Measurements from ENCODE around the gene PACSIN2. TPM values are rescaled to one million over a fixed set of nuclear protein-coding genes. Genes with fewer than 3 reads are reported as not detected.

PACSIN2 gene
- total RNA-seq, 2 donors from 2014 or later: 78.0 to 87.1 TPM

- Histone ChIP-seq H3K36me3 (no peaks in the 10 kb centered on the region), H3K9me3 (no peaks in the 10 kb centered on the region), H3K4me1 (replicated peaks) (peaks cover 14% of the 10 kb centered on the region), H3K4me3 (no peak overlapping the region), H3K27me3 (replicated peaks; ENCODE audit: insufficient read depth) (no peaks in the 10 kb centered on the region), H3K27ac (no peak overlapping the region)
- WGBS: 81% methylated on average over 5 of the region's 5 CpGs
- TF ChIP-seq POLR2AphosphoS5 (IDR thresholded peaks at IDR 0.05): no peak
- no peak for DNase-seq (ENCODE audit: low spot score)
- intact Hi-C loops (cut with DNase I): no loop called here
Measured at GRCh38 chr22:42950281-42950680, 64.7 kb downstream of the PACSIN2 start.

DNA sequence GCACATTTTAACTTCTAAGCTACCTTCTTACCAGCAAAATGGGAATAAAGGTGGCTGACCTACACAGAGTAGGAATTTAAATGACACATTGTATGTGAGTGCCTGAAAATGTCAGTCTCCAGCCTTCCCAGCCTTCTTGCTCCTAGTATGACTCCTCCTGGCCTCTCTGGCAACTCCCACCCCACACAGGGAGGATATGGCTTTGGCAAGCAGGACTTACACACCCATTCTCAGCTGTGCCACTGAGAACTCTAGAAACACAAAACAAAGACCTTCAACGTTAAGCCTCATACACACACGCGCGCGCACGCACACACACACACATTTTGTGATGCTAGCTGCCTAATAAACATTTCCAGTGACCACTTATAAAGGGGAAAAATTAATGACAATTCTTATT lies 65.8 kb downstream of the PACSIN2 start:
- DNase-seq (ENCODE audit: low spot score): no peak
- Histone ChIP-seq H3K4me1 (replicated peaks) (peaks cover 16% of the 10 kb centered on the region), H3K9me3 (no peaks in the 10 kb centered on the region), H3K27me3 (replicated peaks; ENCODE audit: insufficient read depth) (no peaks in the 10 kb centered on the region), H3K27ac (peak overlapping the region; percentile 30 to 37), H3K4me3 (no peak overlapping the region), H3K36me3 (no peaks in the 10 kb centered on the region)
- intact Hi-C loops (cut with DNase I): no loop called here
- TF ChIP-seq, protein P1, sequence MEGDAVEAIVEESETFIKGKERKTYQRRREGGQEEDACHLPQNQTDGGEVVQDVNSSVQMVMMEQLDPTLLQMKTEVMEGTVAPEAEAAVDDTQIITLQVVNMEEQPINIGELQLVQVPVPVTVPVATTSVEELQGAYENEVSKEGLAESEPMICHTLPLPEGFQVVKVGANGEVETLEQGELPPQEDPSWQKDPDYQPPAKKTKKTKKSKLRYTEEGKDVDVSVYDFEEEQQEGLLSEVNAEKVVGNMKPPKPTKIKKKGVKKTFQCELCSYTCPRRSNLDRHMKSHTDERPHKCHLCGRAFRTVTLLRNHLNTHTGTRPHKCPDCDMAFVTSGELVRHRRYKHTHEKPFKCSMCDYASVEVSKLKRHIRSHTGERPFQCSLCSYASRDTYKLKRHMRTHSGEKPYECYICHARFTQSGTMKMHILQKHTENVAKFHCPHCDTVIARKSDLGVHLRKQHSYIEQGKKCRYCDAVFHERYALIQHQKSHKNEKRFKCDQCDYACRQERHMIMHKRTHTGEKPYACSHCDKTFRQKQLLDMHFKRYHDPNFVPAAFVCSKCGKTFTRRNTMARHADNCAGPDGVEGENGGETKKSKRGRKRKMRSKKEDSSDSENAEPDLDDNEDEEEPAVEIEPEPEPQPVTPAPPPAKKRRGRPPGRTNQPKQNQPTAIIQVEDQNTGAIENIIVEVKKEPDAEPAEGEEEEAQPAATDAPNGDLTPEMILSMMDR (IDR thresholded peaks at IDR 0.05): no peak
- no peak for TF ChIP-seq POLR2A (IDR thresholded peaks at IDR 0.05)
- no peak for TF ChIP-seq POLR2AphosphoS5 (IDR thresholded peaks at IDR 0.05)
- WGBS: 79% methylated on average over 6 of the region's 6 CpGs

- DNase-seq (ENCODE audit: low spot score): no peak
- 75% methylated on average over 2 of the region's 2 CpGs for WGBS
- Histone ChIP-seq H3K27ac (peak overlapping the region in 1 of 2 donors; percentile 93), H3K4me1 (replicated peaks) (peaks cover 16% of the 10 kb centered on the region), H3K36me3 (no peaks in the 10 kb centered on the region), H3K27me3 (replicated peaks; ENCODE audit: insufficient read depth) (no peaks in the 10 kb centered on the region), H3K4me3 (no peak overlapping the region), H3K9me3 (no peaks in the 10 kb centered on the region)
- TF ChIP-seq, protein P1 (IDR thresholded peaks at IDR 0.05): no peak
- TF ChIP-seq POLR2AphosphoS5 (IDR thresholded peaks at IDR 0.05) (no peak), POLR2A (IDR thresholded peaks at IDR 0.05) (no peak)
- intact Hi-C loops (cut with DNase I): no loop called here
Measured at GRCh38 chr22:42948294-42948693, 66.7 kb downstream of the PACSIN2 start.

- TF ChIP-seq POLR2A (IDR thresholded peaks at IDR 0.05) (no peak), POLR2AphosphoS5 (IDR thresholded peaks at IDR 0.05) (no peak)
- TF ChIP-seq, protein P1 (IDR thresholded peaks at IDR 0.05): no peak
- Histone ChIP-seq H3K4me3 (no peak overlapping the region), H3K27ac (peak overlapping the region; percentile 71 to 93), H3K4me1 (replicated peaks) (peaks cover 20% of the 10 kb centered on the region), H3K27me3 (replicated peaks; ENCODE audit: insufficient read depth) (no peaks in the 10 kb centered on the region), H3K9me3 (no peaks in the 10 kb centered on the region), H3K36me3 (no peaks in the 10 kb centered on the region)
- 49% methylated on average over 12 of the region's 13 CpGs for WGBS
- intact Hi-C loops (cut with DNase I): no loop called here
- no peak for DNase-seq (ENCODE audit: low spot score)
Measured at GRCh38 chr22:42947211-42947990, 67.5 kb downstream of the PACSIN2 start.

DNA sequence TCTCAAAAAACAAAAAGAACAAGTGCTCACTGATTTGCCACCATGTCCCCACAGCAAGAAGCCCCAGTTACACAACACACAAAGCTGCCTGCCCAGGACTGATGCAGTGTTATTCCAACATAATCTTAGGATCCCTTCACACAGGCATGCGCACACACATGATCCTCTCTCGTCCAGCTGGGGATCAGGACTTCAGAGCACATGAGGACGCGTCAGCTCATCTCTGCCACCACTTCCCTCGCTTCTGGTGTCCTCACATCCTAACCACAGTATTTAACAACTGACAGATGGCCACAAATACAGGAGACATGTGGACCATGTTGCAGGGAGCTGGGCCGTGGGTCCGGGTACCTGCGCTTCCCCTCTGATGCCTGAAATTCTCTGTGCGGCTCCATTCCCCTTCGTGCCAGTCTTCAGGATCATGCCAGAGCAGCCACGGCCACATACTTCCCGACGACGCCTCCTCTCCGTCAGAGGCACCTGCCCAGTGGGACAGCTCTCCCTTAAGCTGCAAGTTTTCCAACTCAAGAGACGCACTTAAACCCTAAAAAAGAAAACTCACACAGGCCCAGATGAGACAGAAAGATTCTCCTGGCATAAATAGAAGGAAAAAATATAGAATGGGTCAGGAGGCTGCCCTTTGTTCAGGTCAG lies 68.3 kb downstream of the PACSIN2 start:
- Histone ChIP-seq H3K36me3 (no peaks in the 10 kb centered on the region), H3K27me3 (replicated peaks; ENCODE audit: insufficient read depth) (no peaks in the 10 kb centered on the region), H3K4me3 (no peak overlapping the region), H3K9me3 (no peaks in the 10 kb centered on the region), H3K27ac (peak overlapping the region; percentile 71 to 93), H3K4me1 (replicated peaks) (peaks cover 20% of the 10 kb centered on the region)
- WGBS: 79% methylated on average over 16 of the region's 16 CpGs
- intact Hi-C loops (cut with DNase I): no loop called here
- TF ChIP-seq, protein P1 (IDR thresholded peaks at IDR 0.05): no peak
- TF ChIP-seq POLR2AphosphoS5 (IDR thresholded peaks at IDR 0.05): no peak
- TF ChIP-seq POLR2A (IDR thresholded peaks at IDR 0.05): no peak
- no peak for DNase-seq (ENCODE audit: low spot score)
